Measurements from ENCODE around the gene COG6. TPM values are rescaled to one million over a fixed set of nuclear protein-coding genes. Genes with fewer than 3 reads are reported as not detected.

Gene COG6
- 16.2 and 29.9 TPM in 2 replicates for total RNA-seq

DNA sequence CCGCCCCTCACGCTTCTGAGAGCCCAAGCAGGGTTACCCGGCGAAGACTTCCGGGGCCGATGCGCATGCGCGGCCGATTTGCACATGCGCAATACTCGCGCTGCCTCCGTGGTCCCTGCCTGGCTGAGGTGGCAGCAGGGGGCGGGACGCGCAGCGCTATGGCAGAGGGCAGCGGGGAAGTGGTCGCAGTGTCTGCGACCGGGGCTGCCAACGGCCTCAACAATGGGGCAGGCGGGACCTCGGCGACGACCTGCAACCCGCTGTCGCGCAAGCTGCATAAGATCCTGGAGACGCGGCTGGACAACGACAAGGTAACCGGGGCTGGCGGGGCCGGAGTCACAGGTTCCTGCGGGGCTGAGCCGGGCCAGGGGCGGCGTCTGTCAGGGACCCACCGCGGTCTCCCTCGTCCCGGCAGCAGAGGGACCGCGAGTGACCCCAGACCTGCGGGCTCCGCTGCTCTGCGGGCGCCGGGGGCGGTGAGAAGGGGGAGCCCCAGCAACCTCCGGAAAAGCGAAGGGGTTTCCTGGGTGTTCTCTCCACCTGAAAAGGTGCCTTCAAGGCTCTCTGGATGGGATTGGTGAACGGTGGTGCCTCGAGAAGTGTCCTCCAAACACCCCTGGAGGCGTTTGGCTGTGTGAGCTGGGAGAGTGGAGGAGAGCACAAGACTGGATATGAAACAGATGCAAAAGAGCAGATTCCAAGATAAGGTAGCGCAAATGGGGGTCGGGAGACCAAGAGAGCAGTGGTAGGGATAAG is at the start of gene COG6:
TSS of gene COG6 (plus strand) at position 94 of the 756 bp plus-strand sequence. CDS start at position 159, 65 bp downstream.

Small RNAs within 50 kb of the gene (small RNA-seq; reads per million reads assigned to genes)
- gene MIR4305: not detected
- not detected for gene RNY4P14

Other genes starting within 250 kb of the COG6 start
- gene LHFPL6, start 52.5 kb upstream of the COG6 start, total RNA-seq: 49.3 and 59.2 TPM in 2 replicates

All from subcutaneous preadipocyte (primary cell).